Breast epithelium (tissue), 3 donors: ENCODE results near the gene SOX10.
"Not testable (repeated sequence)": the region's sequence is repeated elsewhere in the genome, so short reads cannot be mapped to it uniquely, and the experiment has no call there.

Experiments
- POLR2A ChIP-seq: fragments of 450-650 bp; IDR thresholded peaks from one replicate; pipeline ENCODE4 v1.6.1; 2016; ENCODE audit warnings: antibody characterized with exemption, mild to moderate bottlenecking, moderate library complexity
- TF ChIP-seq, protein P1 (sequence below), 3 donors: fragments of 450-650 bp; IDR thresholded peaks; one replicate each; pipeline ENCODE4 v1.5.1; 2016 to 2017; ENCODE audit warnings: antibody characterized with exemption in 3 of 3, mild to moderate bottlenecking in 3 of 3, moderate library complexity in 3 of 3

DNA sequence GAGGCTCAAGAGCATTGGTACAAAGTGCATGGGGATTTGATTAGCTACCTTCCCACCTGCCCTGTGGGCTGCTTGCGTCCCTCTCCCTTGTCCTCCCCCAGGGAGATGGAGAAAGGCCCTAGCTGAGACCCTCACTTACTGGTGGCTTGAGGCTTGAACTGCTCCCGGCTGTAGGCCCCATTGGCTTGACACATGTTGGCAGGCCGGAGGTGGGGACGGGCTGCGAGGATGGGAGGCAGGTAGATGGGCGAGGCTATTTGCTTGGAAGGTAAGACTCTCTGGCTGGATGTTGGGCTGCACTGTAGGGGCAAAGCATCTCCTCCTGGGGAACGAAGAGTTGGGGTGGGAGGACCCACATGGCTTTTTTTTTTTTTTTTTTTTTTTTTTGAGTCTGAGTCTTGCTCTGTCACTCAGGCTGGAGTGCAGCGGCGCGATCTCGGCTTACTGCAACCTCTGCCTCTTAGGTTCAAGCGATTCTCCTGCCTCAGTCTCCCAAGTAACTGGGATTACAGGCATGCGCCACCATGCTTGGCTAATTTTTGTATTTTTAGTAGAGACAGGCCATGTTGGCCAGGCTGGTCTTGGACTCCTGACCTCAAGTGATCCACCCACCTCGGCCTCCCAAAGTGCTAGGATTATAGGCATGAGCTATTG is 37.1 kb downstream of the SOX10 start:
- TF ChIP-seq, protein P1, sequence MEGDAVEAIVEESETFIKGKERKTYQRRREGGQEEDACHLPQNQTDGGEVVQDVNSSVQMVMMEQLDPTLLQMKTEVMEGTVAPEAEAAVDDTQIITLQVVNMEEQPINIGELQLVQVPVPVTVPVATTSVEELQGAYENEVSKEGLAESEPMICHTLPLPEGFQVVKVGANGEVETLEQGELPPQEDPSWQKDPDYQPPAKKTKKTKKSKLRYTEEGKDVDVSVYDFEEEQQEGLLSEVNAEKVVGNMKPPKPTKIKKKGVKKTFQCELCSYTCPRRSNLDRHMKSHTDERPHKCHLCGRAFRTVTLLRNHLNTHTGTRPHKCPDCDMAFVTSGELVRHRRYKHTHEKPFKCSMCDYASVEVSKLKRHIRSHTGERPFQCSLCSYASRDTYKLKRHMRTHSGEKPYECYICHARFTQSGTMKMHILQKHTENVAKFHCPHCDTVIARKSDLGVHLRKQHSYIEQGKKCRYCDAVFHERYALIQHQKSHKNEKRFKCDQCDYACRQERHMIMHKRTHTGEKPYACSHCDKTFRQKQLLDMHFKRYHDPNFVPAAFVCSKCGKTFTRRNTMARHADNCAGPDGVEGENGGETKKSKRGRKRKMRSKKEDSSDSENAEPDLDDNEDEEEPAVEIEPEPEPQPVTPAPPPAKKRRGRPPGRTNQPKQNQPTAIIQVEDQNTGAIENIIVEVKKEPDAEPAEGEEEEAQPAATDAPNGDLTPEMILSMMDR (IDR thresholded peaks at IDR 0.05): not testable (repeated sequence)
- TF ChIP-seq POLR2A: not testable (repeated sequence)
